Measurements from ENCODE around the gene CD22.

Gene CD22

GRCh38 chr19:35314031-35314430, 15.0 kb upstream of the CD22 start:
- no peak for DNase-seq (ENCODE audit: low read depth in 3 of 3)

DNA sequence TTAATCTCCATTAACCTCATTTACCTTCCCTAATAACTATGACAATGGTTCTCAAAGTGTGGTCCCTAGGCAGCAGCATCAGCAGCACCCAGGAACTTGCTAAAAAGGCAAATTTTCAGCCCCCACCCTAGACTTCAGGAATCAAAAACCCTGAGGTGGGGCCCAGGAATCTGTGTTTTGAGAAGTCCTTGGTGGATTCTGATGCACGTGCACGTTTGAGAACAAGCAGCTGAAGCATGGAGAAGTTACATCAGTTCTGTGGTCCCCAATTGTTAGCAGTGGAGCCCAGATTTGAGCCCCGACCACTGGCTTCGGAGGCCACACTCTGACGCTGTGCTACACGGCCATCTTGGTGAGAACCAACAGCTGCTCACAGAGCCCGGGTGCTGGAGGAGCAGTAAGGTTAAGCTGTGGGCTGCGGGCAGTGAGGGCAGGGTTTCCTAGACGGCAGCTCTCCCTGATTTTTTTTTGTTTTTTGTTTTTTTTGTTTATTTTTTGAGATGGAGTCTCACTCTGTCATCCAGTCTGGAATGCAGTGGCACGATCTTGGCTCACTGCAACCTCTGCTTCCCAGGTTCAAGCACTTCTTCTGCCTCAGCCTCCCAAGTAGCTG, 14.0 kb upstream of the CD22 start:
- no peak for DNase-seq (ENCODE audit: low read depth in 3 of 3)

- DNase-seq (ENCODE audit: low read depth in 3 of 3) = no peak
These were observed 13.1 kb upstream of the CD22 start for GRCh38 chr19:35315883-35316282.

- DNase-seq (ENCODE audit: low read depth in 3 of 3) = no peak
These were observed 12.4 kb upstream of the CD22 start for GRCh38 chr19:35316560-35316959.

GRCh38 chr19:35317464-35318043, 11.4 kb upstream of the CD22 start:
- DNase-seq (ENCODE audit: low read depth in 3 of 3) = no peak

- DNase-seq (ENCODE audit: low read depth in 3 of 3) = no peak
These were observed 10.1 kb upstream of the CD22 start for GRCh38 chr19:35318679-35319448.

DNA sequence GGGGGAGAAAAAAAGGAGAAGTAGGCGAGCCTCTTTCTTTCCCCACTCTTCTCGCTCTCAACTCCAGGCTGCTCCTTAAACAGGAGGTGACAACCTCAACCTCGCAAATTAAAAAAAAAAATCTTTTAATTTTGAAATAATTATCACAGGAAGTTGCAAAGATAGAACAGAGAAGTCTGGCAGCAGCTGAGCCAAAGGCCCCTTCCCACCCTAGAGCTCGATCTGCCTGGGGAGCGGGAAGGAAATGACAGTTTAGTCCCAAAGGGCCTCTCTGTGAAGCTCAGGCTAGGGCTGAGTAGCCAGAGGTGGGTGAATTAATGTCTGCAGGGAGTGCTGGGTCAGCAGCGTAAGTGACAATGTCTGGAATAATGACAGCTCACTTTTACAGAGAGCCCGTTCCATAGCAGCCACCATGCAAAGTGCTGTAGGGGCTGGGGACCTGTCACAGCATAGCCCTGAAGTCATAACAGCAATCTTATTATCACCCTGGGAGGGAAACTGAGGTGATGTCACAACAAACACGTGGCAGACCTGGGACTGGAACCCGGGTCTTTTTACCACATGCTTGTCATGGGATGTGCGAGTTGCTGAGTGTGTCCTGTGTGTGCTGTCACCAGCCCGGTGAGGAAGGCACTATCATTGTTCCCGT, 8.8 kb upstream of the CD22 start:
- DNase-seq (ENCODE audit: low read depth in 3 of 3) = no peak

DNA sequence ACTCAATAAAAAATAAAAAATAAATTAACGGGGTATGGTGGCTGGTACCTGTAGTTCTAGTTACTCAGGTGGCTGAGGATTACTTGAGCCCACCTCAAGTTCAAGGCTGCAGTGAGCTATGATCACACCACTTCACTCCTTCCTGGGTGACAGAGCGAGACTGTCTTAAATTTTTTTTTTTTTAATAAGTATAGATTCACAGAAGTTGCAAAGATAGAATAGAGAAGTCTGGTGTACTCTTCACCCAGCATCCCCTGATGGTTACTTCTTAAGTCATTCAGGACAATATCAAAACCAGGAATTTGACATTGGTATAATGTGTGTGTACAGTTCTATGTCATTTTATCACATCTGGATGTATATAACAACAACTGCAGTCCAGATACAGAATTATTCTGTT, 7.7 kb upstream of the CD22 start:
- DNase-seq (ENCODE audit: low read depth in 3 of 3) = no peak

DNA sequence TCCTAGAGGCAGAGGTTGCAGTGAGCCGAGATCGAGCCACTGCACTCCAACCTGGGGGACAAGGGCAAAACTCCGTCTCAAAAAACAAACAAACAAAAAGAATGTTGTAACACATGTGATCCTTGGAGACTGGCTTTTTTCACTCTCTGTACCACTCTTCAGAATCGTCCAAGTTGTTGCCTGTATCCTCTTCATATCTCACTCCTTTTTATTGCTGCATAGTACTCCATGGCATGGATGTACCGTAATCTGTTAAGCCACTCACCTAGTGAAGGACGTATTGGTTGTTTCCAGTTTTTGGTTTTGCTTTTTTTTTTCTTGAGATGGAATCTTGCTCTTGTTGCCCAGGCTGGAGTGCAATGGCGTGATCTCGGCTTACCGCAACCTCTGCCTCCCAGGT, 7.0 kb upstream of the CD22 start:
- no peak for DNase-seq (ENCODE audit: low read depth in 3 of 3)

DNA sequence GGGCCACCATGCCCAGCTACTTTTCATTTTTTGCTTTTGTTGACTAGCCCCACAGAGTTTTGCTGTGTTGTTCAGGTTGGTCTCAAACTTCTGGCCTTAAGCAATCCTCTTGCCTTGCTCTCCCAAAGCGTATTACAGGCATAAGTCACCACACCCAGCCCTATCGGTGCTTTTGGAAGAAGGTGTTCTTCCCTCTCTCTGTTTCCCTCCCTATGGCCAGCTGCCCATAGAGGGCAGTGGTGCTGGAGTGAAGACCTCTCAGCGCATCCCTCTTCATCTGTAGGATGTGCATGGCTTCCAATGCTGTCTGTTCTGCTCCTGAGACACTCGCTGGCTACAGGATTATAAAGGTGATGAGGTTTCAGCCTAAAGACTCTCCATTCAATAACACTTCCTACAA, 1.3 kb upstream of the CD22 start:
- DNase-seq (ENCODE audit: low read depth in 3 of 3) = no peak

DNA sequence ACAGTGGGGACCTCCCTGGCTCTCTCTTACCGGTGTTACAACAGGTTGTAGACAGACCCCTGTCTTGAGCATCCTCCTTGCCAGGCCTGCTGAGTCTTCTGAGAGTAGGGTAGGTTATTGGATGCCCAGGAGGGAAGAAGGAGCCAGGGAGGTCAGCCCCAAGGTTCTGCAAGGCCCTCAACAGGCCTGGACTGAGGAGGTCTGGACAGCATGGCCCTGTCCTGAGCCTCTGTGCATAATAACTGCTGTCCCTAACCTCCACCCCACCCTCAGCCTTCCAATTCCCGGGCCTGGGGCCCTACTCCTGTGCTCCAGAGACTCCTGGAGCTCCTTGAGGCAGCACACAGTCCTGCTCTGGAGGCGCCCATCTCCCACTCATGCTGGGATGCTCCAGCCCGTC, 336 bp downstream of the CD22 start:
- DNase-seq (ENCODE audit: low read depth in 3 of 3) = no peak

DNA sequence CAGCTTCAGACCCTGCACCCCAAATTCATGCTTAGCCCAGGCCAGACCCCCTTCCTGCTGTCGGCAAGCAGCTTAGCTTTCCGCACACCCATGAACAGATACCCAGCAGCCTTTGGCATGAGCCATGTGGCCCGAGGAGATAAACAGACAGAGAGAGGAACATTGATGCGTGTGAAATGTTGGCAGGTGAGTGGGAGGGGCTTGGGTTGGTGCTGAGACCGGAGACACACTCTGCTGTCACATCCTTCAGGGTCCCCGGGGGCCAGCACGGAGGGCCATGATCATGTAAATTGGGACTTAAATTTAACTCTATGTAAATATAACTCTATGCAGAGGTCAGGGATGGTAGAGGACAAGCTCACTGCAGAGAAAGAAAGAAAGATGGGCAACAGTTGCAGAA, 1.5 kb downstream of the CD22 start:
- no peak for DNase-seq (ENCODE audit: low read depth in 3 of 3)

DNA sequence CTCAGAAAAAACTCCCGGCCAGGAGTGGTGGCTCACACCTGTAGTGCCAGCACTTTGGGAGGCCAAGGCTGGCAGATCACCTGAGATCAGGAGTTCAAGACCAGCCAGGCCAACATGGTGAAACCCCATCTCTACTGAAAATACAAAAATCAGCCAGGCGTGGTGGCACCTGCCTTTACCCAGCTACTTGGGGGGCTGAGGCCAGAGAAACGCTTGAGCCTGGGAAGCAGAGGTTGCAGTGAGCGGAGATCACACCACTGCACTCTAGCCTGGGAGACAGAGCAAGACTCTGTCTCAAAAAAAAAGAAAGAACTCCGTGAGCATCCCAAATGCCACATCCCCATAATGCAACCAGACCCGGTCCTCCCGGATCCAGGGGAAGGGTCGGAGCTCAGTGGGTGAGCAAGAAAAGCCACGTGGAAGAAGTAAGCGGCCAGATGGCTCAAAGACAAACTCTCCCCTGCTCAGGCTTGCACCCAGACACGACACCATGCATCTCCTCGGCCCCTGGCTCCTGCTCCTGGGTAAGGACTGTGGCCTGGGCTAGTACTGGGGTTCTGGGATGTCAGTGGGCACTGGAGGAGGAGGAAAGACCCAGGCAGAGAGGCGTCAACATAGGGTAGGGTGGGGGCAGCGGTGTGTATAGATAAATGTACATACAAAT, 2.7 kb downstream of the CD22 start:
- no peak for DNase-seq (ENCODE audit: low read depth in 3 of 3)

GRCh38 chr19:35332817-35333216, 3.8 kb downstream of the CD22 start:
- peak in 1 of 3 donors; percentile 44 for DNase-seq (ENCODE audit: low read depth in 3 of 3)

GRCh38 chr19:35334144-35334753, 5.3 kb downstream of the CD22 start:
- DNase-seq (ENCODE audit: low read depth in 3 of 3) = no peak

- DNase-seq (ENCODE audit: low read depth in 3 of 3) = no peak
These were observed 7.4 kb downstream of the CD22 start for GRCh38 chr19:35336166-35336955.

- DNase-seq (ENCODE audit: low read depth in 3 of 3) = no peak
These were observed 8.4 kb downstream of the CD22 start for GRCh38 chr19:35337097-35337983.

- no peak for DNase-seq (ENCODE audit: low read depth in 3 of 3)
These were observed 9.0 kb downstream of the CD22 start for GRCh38 chr19:35337984-35338296.

- DNase-seq (ENCODE audit: low read depth in 3 of 3) = no peak
These were observed 11.4 kb downstream of the CD22 start for GRCh38 chr19:35340431-35340830.

DNA sequence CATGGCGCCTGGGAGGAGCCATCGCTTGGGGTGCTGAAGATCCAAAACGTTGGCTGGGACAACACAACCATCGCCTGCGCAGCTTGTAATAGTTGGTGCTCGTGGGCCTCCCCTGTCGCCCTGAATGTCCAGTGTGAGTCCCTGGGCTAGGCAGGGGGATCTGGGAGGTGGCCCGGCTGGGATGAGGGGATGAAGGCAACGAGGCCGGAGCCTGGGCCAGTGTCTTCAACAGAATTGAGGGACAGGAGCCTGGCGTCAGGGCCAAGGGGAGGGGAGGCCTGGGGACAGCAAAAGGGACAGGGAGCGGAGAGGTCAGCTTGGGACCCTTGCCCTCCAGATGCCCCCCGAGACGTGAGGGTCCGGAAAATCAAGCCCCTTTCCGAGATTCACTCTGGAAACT, 12.0 kb downstream of the CD22 start:
- DNase-seq (ENCODE audit: low read depth in 3 of 3) = no peak
